Fibroblast of lung (primary cell): ENCODE results near the gene NTSR1. TPM values are rescaled to one million over a fixed set of nuclear protein-coding genes. Genes with fewer than 3 reads are reported as not detected.

ENCODE experiments used
- DNase-seq, 2 donors: peaks; one replicate each; pipeline versions ENCODE4 v3.0.0 to v3.0.0-alpha.2; 2010; ENCODE audit warnings: low read depth in 2 of 2
- H2AFZ ChIP-seq: 2 replicates; pipeline ENCODE4 v1.5.1; 2012; ENCODE audit warnings: low read length, control low read depth, inconsistent platforms
- H3K27ac ChIP-seq: 2 replicates; pipeline ENCODE4 v1.5.1; 2011; ENCODE audit warnings: low read length, control low read depth; ENCODE audit not compliant: insufficient read depth
- H3K27me3 ChIP-seq: 2 replicates; pipeline ENCODE4 v1.5.1; 2011; ENCODE audit warnings: mild to moderate bottlenecking, low read length; ENCODE audit not compliant: control insufficient read depth, insufficient read depth
- H3K36me3 ChIP-seq: 2 replicates; pipeline ENCODE4 v1.5.1; 2011; ENCODE audit warnings: low read length; ENCODE audit not compliant: control insufficient read depth, insufficient read depth
- H3K4me1 ChIP-seq: 2 replicates; pipeline ENCODE4 v1.5.1; 2011; ENCODE audit warnings: low read length; ENCODE audit not compliant: control insufficient read depth, insufficient read depth; ENCODE audit errors: extremely low read depth
- H3K4me2 ChIP-seq: 2 replicates; pipeline ENCODE4 v1.5.1; 2011; ENCODE audit warnings: low read length, control low read depth; ENCODE audit not compliant: insufficient read depth; ENCODE audit errors: extremely low read depth
- H3K4me3 ChIP-seq, 4 experiments: fragments of 200-600 bp in 1 of 4; sonication (generic) in 1 of 4; replicated peaks in 1 of 4; 2 replicates each; pipeline ENCODE4 v1.5.1; 2011 to 2016; ENCODE audit warnings: low read length in 4 of 4, low read depth in 3 of 4, mild to moderate bottlenecking in 3 of 4, control low read depth in 2 of 4, inconsistent platforms in 1 of 4, mixed read lengths in 1 of 4; ENCODE audit not compliant: insufficient read depth in 1 of 4; ENCODE audit errors: control extremely low read depth in 1 of 4
- H3K79me2 ChIP-seq: 2 replicates; pipeline ENCODE4 v1.5.1; 2012; ENCODE audit warnings: mild to moderate bottlenecking, low read length, inconsistent platforms; ENCODE audit not compliant: control insufficient read depth, insufficient read depth
- H3K9ac ChIP-seq: 2 replicates; pipeline ENCODE4 v1.5.1; 2011; ENCODE audit warnings: mild to moderate bottlenecking, low read length, control low read depth; ENCODE audit not compliant: insufficient read depth
- H3K9me3 ChIP-seq: 2 replicates; pipeline ENCODE4 v1.5.1; 2012; ENCODE audit warnings: low read depth, low read length; ENCODE audit not compliant: control insufficient read depth, insufficient read depth
- H4K20me1 ChIP-seq: 2 replicates; pipeline ENCODE4 v1.5.1; 2011; ENCODE audit warnings: low read length; ENCODE audit not compliant: control insufficient read depth, insufficient read depth; ENCODE audit errors: extremely low read depth
- CTCF ChIP-seq, 2 donors: IDR thresholded peaks in 1 of 2; conservative IDR thresholded peaks in 1 of 2; 1 replicate in 1 of 2; 2 replicates in 1 of 2; pipeline ENCODE4 v1.5.1; 2011 to 2012; ENCODE audit warnings: low read length in 2 of 2, control low read depth in 1 of 2, inconsistent platforms in 1 of 2, low read depth in 1 of 2, mild to moderate bottlenecking in 1 of 2
- EZH2 ChIP-seq: IDR thresholded peaks from 2 replicates; pipeline ENCODE4 v1.5.1; 2012; ENCODE audit warnings: low read length, control low read depth, mild to moderate bottlenecking; ENCODE audit errors: missing control alignments
- polyA plus RNA-seq, 2 donors: library from polyadenylated mRNA; depleted of rRNA in 1 of 2; stranded (reverse) in 1 of 2; unstranded in 1 of 2; fragments of >200 nt; gene quantifications; 2 replicates each; pipeline ENCODE4 v1.2.1, GENCODE V29; 2011 to 2012; ENCODE audit warnings: missing spikeins in 1 of 2
- total RNA-seq: library from RNA; depleted of rRNA; stranded (reverse); fragments of >200 nt; gene quantifications from 2 replicates; pipeline ENCODE4 v1.2.1, GENCODE V29; 2014

NTSR1 gene
- total and polyA plus RNA-seq, 2 donors (not counting 1 experiment from before 2014, with no cell fraction given), result 0.05 to 0.33 TPM

- H3K36me3 ChIP-seq, result peaks cover 34% of the 10 kb centered on the region
Measured at GRCh38 chr20:62811320-62811719, 102.7 kb downstream of the NTSR1 start.

GRCh38 chr20:62811720-62812119 is 103.1 kb downstream of the NTSR1 start:
- H2AFZ ChIP-seq, result no peak overlapping the region
- no peak overlapping the region for H3K4me3 ChIP-seq
- H3K27me3 ChIP-seq, result peaks cover 9% of the 10 kb centered on the region
- no peaks in the 10 kb centered on the region for H4K20me1 ChIP-seq
- peaks cover 3% of the 10 kb centered on the region for H3K4me1 ChIP-seq
- no peak overlapping the region for H3K27ac ChIP-seq
- H3K79me2 ChIP-seq, result peaks cover 12% of the 10 kb centered on the region
- H3K4me2 ChIP-seq, result no peak overlapping the region
- no peak overlapping the region for H3K9ac ChIP-seq
- DNase-seq, result no peak
- TF ChIP-seq CTCF (conservative IDR thresholded peaks at IDR 0.05 in 1 of 2, IDR thresholded peaks at IDR 0.05 in 1 of 2; ENCODE audit: low read depth in 1 of 2, low read length in 2 of 2), result no peak
- TF ChIP-seq EZH2, result no peak
- peaks cover 34% of the 10 kb centered on the region for H3K36me3 ChIP-seq
- H3K9me3 ChIP-seq, result no peaks in the 10 kb centered on the region

More at GRCh38 chr20:62811320-62811719, 102.7 kb downstream of the NTSR1 start:
- H3K9me3 ChIP-seq, result no peaks in the 10 kb centered on the region
- no peak overlapping the region for H2AFZ ChIP-seq
- no peak overlapping the region for H3K4me3 ChIP-seq
- H3K27me3 ChIP-seq, result peaks cover 9% of the 10 kb centered on the region
- peaks cover 3% of the 10 kb centered on the region for H3K4me1 ChIP-seq
- H3K4me2 ChIP-seq, result no peak overlapping the region
- DNase-seq, result no peak
- TF ChIP-seq CTCF (conservative IDR thresholded peaks at IDR 0.05 in 1 of 2, IDR thresholded peaks at IDR 0.05 in 1 of 2; ENCODE audit: low read depth in 1 of 2, low read length in 2 of 2), result no peak
- TF ChIP-seq EZH2, result no peak
- H4K20me1 ChIP-seq, result no peaks in the 10 kb centered on the region
- no peak overlapping the region for H3K27ac ChIP-seq
- no peak overlapping the region for H3K9ac ChIP-seq
- peaks cover 16% of the 10 kb centered on the region for H3K79me2 ChIP-seq

Other genes with a start within 250 kb of the NTSR1 start
- gene GATA5, start 232.8 kb upstream of the NTSR1 start, total RNA-seq, result 0.26 and 0.83 TPM in 2 replicates
- 0.02 and 0.08 TPM in 2 replicates for gene GATA5, start 232.8 kb upstream of the NTSR1 start, polyA plus RNA-seq
- 0.26 and 0.50 TPM in 2 replicates for gene SLCO4A1, start 66.3 kb upstream of the NTSR1 start, total RNA-seq
- 0.84 TPM in 1 of 2 replicates, not detected in the other for gene SLCO4A1, start 66.3 kb upstream of the NTSR1 start, polyA plus RNA-seq
- 18.5 and 20.3 TPM in 2 replicates for gene MRGBP, start 87.6 kb downstream of the NTSR1 start, total RNA-seq
- 13.1 and 15.2 TPM in 2 replicates for gene MRGBP, start 87.6 kb downstream of the NTSR1 start, polyA plus RNA-seq
- gene OGFR, start 96.0 kb downstream of the NTSR1 start, total RNA-seq, result 30.8 and 34.0 TPM in 2 replicates
- gene OGFR, start 96.0 kb downstream of the NTSR1 start, polyA plus RNA-seq, result 19.7 and 25.9 TPM in 2 replicates
- gene COL9A3, start 108.2 kb downstream of the NTSR1 start, total RNA-seq, result 0.17 and 1.3 TPM in 2 replicates
- gene COL9A3, start 108.2 kb downstream of the NTSR1 start, polyA plus RNA-seq, result 0.17 and 0.59 TPM in 2 replicates
- gene TCFL5, start 153.0 kb downstream of the NTSR1 start, total RNA-seq, result 13.7 and 15.2 TPM in 2 replicates
- gene TCFL5, start 153.0 kb downstream of the NTSR1 start, polyA plus RNA-seq, result 9.8 and 11.1 TPM in 2 replicates
- gene DIDO1, start 217.7 kb downstream of the NTSR1 start, total RNA-seq, result 27.7 and 33.2 TPM in 2 replicates
- 25.9 and 28.8 TPM in 2 replicates for gene DIDO1, start 217.7 kb downstream of the NTSR1 start, polyA plus RNA-seq
- 33.9 and 38.8 TPM in 2 replicates for gene GID8, start 229.3 kb downstream of the NTSR1 start, total RNA-seq
- gene GID8, start 229.3 kb downstream of the NTSR1 start, polyA plus RNA-seq, result 23.0 and 25.5 TPM in 2 replicates
- 3.3 and 6.4 TPM in 2 replicates for gene SLC17A9, start 243.9 kb downstream of the NTSR1 start, total RNA-seq
- 3.4 and 6.8 TPM in 2 replicates for gene SLC17A9, start 243.9 kb downstream of the NTSR1 start, polyA plus RNA-seq